ENCODE results near the gene CDC5L.
A peak's percentile ranks its signal among the peaks of the same experiment; 100 is the strongest.

Gene CDC5L

DNA sequence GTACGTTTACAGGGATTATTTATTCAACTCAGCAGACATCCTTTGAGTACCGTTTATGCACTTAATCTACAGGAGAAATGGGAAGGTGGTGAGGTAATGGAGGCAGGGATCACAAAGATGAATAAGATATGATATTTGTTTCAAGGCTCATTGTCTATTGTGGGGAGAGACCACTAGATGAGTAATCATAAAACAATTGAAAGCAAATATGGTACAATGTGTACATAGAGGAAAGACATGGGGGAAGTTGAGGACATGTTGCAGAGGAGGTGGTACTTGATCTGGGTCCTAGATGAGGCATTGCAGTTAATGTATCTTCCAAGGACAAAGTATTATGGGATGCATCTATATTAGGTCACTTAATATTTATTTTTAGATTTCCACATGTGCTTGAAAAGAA is 13.7 kb upstream of the CDC5L start:
- H3K36me3 ChIP-seq (ENCODE audit: low read depth), result no peaks in the 10 kb centered on the region
- ATAC-seq (ENCODE audit: low read depth), result peak; percentile 59; the same call in 1 of the 3 replicates
- no peaks in the 10 kb centered on the region for H3K4me1 ChIP-seq (ENCODE audit: insufficient read depth, poor library complexity, severe bottlenecking)
- H3K27ac ChIP-seq (ENCODE audit: poor library complexity, severe bottlenecking), result no peak overlapping the region
- no peak for DNase-seq (ENCODE audit: low spot score)
- H3K9me3 ChIP-seq (ENCODE audit: severe bottlenecking), result no peaks in the 10 kb centered on the region
- H3K27me3 ChIP-seq (ENCODE audit: insufficient read depth, poor library complexity, severe bottlenecking), result no peaks in the 10 kb centered on the region
- TF ChIP-seq, protein P1, sequence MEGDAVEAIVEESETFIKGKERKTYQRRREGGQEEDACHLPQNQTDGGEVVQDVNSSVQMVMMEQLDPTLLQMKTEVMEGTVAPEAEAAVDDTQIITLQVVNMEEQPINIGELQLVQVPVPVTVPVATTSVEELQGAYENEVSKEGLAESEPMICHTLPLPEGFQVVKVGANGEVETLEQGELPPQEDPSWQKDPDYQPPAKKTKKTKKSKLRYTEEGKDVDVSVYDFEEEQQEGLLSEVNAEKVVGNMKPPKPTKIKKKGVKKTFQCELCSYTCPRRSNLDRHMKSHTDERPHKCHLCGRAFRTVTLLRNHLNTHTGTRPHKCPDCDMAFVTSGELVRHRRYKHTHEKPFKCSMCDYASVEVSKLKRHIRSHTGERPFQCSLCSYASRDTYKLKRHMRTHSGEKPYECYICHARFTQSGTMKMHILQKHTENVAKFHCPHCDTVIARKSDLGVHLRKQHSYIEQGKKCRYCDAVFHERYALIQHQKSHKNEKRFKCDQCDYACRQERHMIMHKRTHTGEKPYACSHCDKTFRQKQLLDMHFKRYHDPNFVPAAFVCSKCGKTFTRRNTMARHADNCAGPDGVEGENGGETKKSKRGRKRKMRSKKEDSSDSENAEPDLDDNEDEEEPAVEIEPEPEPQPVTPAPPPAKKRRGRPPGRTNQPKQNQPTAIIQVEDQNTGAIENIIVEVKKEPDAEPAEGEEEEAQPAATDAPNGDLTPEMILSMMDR (IDR thresholded peaks at IDR 0.05; ENCODE audit: poor library complexity, severe bottlenecking), result no peak
- H3K4me3 ChIP-seq (ENCODE audit: severe bottlenecking), result no peak overlapping the region

DNA sequence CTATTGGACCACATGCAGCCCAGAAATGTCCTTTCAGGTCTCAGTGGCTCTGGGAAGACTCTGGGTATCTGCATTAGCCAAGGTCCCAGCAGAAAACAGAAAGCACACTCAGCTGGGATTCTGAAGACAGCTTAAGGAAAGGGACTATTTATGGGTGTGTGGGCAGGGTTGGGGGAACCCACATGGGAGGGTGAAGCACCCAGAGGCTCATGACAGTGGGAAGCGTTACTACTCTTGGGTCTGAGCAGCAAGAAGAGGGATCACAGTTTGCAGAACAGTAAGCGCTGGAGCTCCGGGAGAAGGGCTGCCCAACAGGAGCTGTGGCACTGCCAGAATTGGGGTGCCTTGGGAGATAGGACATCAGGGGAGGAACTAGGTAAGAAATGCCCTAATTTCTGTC is 12.4 kb upstream of the CDC5L start:
- DNase-seq (ENCODE audit: low spot score), result no peak
- H3K36me3 ChIP-seq (ENCODE audit: low read depth), result no peaks in the 10 kb centered on the region
- TF ChIP-seq, protein P1 (IDR thresholded peaks at IDR 0.05; ENCODE audit: poor library complexity, severe bottlenecking), result no peak
- H3K4me1 ChIP-seq (ENCODE audit: insufficient read depth, poor library complexity, severe bottlenecking), result no peaks in the 10 kb centered on the region
- H3K4me3 ChIP-seq (ENCODE audit: severe bottlenecking), result no peak overlapping the region
- H3K27ac ChIP-seq (ENCODE audit: poor library complexity, severe bottlenecking), result no peak overlapping the region
- ATAC-seq (ENCODE audit: low read depth), result no peak
- no peaks in the 10 kb centered on the region for H3K27me3 ChIP-seq (ENCODE audit: insufficient read depth, poor library complexity, severe bottlenecking)
- H3K9me3 ChIP-seq (ENCODE audit: severe bottlenecking), result no peaks in the 10 kb centered on the region

DNA sequence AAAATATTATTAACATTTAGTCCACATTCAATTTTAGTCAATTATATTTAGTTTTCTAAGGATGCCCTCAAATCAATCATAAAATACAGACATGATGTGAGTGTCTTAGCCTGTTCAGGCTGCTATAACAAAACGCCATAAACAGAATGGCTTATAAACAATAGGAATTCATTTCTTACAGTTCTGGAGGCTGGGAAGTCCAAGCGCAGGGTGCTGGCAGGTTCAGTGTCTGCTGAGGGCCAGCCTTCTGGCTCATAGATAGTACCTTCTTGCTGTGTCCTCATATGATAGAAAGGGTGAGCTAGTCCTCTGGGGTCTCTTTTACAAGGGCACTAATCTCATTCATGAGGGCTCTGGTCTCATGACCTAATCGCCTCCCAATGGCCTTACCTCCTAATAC is 10.0 kb upstream of the CDC5L start:
- H3K27me3 ChIP-seq (ENCODE audit: insufficient read depth, poor library complexity, severe bottlenecking), result no peaks in the 10 kb centered on the region
- H3K4me1 ChIP-seq (ENCODE audit: insufficient read depth, poor library complexity, severe bottlenecking), result no peaks in the 10 kb centered on the region
- no peaks in the 10 kb centered on the region for H3K36me3 ChIP-seq (ENCODE audit: low read depth)
- no peak overlapping the region for H3K4me3 ChIP-seq (ENCODE audit: severe bottlenecking)
- H3K9me3 ChIP-seq (ENCODE audit: severe bottlenecking), result no peaks in the 10 kb centered on the region
- TF ChIP-seq, protein P1 (IDR thresholded peaks at IDR 0.05; ENCODE audit: poor library complexity, severe bottlenecking), result no peak
- DNase-seq (ENCODE audit: low spot score) (no peak), ATAC-seq (ENCODE audit: low read depth) (no peak)
- no peak overlapping the region for H3K27ac ChIP-seq (ENCODE audit: poor library complexity, severe bottlenecking)

DNA sequence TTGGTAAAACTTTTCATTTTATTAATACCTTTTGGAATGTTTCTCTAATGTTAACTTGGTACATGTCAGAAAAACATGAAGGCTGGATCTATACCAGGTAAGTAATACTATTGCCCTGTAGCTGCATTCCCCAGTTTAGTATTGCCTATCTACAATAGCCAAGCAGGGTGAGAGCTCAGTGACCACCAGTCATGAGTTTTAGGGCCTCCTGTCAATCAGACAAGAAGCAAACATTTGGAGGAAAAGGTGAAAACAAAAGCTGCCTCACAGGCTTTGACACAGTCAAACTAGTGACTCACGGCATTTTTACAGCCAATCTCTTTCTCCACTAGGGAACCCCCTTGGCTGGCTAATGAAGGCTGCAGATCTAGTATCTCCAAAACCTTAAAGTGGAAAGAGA is 9.5 kb upstream of the CDC5L start:
- TF ChIP-seq, protein P1 (IDR thresholded peaks at IDR 0.05; ENCODE audit: poor library complexity, severe bottlenecking), result no peak
- Histone ChIP-seq H3K4me1 (ENCODE audit: insufficient read depth, poor library complexity, severe bottlenecking) (no peaks in the 10 kb centered on the region), H3K4me3 (ENCODE audit: severe bottlenecking) (no peak overlapping the region), H3K36me3 (ENCODE audit: low read depth) (no peaks in the 10 kb centered on the region), H3K27ac (ENCODE audit: poor library complexity, severe bottlenecking) (no peak overlapping the region), H3K27me3 (ENCODE audit: insufficient read depth, poor library complexity, severe bottlenecking) (no peaks in the 10 kb centered on the region), H3K9me3 (ENCODE audit: severe bottlenecking) (no peaks in the 10 kb centered on the region)
- no peak for ATAC-seq (ENCODE audit: low read depth)
- DNase-seq (ENCODE audit: low spot score), result no peak

DNA sequence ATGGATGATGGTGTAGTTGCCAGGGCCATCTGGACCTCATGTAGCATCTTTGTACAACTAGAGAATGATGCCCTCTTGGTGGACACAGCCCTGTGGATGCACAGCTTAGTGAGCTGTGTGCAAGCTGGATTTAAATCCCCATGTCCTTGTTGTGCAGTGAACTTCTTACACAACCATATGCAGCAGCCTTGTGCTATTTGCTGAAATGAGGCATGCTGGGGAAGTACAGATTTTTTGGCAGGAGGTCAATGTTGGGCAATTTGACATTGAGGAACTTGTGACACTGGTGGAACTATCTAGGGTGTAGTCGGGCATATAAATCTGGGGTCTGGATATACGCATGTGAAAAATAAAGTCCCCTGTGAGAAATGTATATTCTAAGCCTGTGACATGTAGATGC is 5.8 kb upstream of the CDC5L start:
- ATAC-seq (ENCODE audit: low read depth) (no peak), DNase-seq (ENCODE audit: low spot score) (no peak)
- Histone ChIP-seq H3K9me3 (ENCODE audit: severe bottlenecking) (no peaks in the 10 kb centered on the region), H3K4me3 (ENCODE audit: severe bottlenecking) (no peak overlapping the region), H3K36me3 (ENCODE audit: low read depth) (no peaks in the 10 kb centered on the region), H3K27ac (ENCODE audit: poor library complexity, severe bottlenecking) (no peak overlapping the region), H3K4me1 (ENCODE audit: insufficient read depth, poor library complexity, severe bottlenecking) (no peaks in the 10 kb centered on the region), H3K27me3 (ENCODE audit: insufficient read depth, poor library complexity, severe bottlenecking) (no peaks in the 10 kb centered on the region)
- TF ChIP-seq, protein P1 (IDR thresholded peaks at IDR 0.05; ENCODE audit: poor library complexity, severe bottlenecking), result no peak

Measured in RWPE2 (cell line).